HG03108 (cell line): Measurements from ENCODE around the gene WWC1.

Experiments
- ATAC-seq: cut with Tn5 transposase; IDR thresholded peaks from one replicate; pipeline ENCODE4 v1.9.1; 2021; ENCODE audit warnings: moderate library complexity; ENCODE audit not compliant: unreplicated experiment

The WWC1 gene

GRCh38 chr5:168359820-168360460, 68.5 kb downstream of the WWC1 start:
- no peak for ATAC-seq

GRCh38 chr5:168360521-168361285, 69.3 kb downstream of the WWC1 start:
- no peak for ATAC-seq

GRCh38 chr5:168362097-168362885, 70.8 kb downstream of the WWC1 start:
- ATAC-seq, result no peak

GRCh38 chr5:168364151-168364661, 72.8 kb downstream of the WWC1 start:
- no peak for ATAC-seq

GRCh38 chr5:168364750-168365550, 73.5 kb downstream of the WWC1 start:
- ATAC-seq, result no peak

GRCh38 chr5:168365581-168366081, 74.2 kb downstream of the WWC1 start:
- ATAC-seq, result no peak

- ATAC-seq, result no peak
These were observed 74.7 kb downstream of the WWC1 start for GRCh38 chr5:168366116-168366515.

- no peak for ATAC-seq
These were observed 77.4 kb downstream of the WWC1 start for GRCh38 chr5:168368854-168369253.

GRCh38 chr5:168370831-168371230, 79.4 kb downstream of the WWC1 start:
- no peak for ATAC-seq

- no peak for ATAC-seq
These were observed 81.0 kb downstream of the WWC1 start for GRCh38 chr5:168372356-168372946.

GRCh38 chr5:168374532-168374931, 83.1 kb downstream of the WWC1 start:
- ATAC-seq, result no peak

GRCh38 chr5:168375214-168375613, 83.8 kb downstream of the WWC1 start:
- ATAC-seq, result no peak

- no peak for ATAC-seq
These were observed 86.1 kb downstream of the WWC1 start for GRCh38 chr5:168377525-168377924.

GRCh38 chr5:168378741-168379140, 87.3 kb downstream of the WWC1 start:
- ATAC-seq, result no peak

- no peak for ATAC-seq
These were observed 91.0 kb downstream of the WWC1 start for GRCh38 chr5:168382421-168382820.

- no peak for ATAC-seq
These were observed 99.0 kb downstream of the WWC1 start for GRCh38 chr5:168390491-168390890.

GRCh38 chr5:168393773-168394172, 102.3 kb downstream of the WWC1 start:
- no peak for ATAC-seq

- no peak for ATAC-seq
These were observed 109.2 kb downstream of the WWC1 start for GRCh38 chr5:168400429-168401220.

- no peak for ATAC-seq
These were observed 109.8 kb downstream of the WWC1 start for GRCh38 chr5:168401226-168401625.
